Esophagus mucosa (tissue), 1 donor: ENCODE data around the gene ANKS1B. TPM values are rescaled to one million over a fixed set of nuclear protein-coding genes. Genes with fewer than 3 reads are reported as not detected.
"Not testable (repeated sequence)": the region's sequence is repeated elsewhere in the genome, so short reads cannot be mapped to it uniquely, and the experiment has no call there.

Experiments
- ATAC-seq: fragments of 200-7000 bp; cut with Tn5 transposase; one replicate; pipeline ENCODE4 v1.9.1; 2020
- total RNA-seq: library from RNA; stranded (reverse); gene quantifications from one replicate; pipeline ENCODE4 v1.2.4, GENCODE V29; 2023
- donor health status: DM: yes; HTN: yes; CAD: no.

The ANKS1B gene
- total RNA-seq, 1 donor from 2014 or later, result 2.8 TPM

- no peak for ATAC-seq
Observed at GRCh38 chr12:98797200-98797599, 1187.5 kb downstream of the ANKS1B start.

GRCh38 chr12:98796745-98797144 lies 1188.0 kb downstream of the ANKS1B start:
- ATAC-seq, result no peak

GRCh38 chr12:98793121-98793520 lies 1191.6 kb downstream of the ANKS1B start:
- no peak for ATAC-seq

GRCh38 chr12:98791406-98791805 lies 1193.3 kb downstream of the ANKS1B start:
- no peak for ATAC-seq

GRCh38 chr12:98788396-98788795 lies 1196.3 kb downstream of the ANKS1B start:
- ATAC-seq, result no peak

- no peak for ATAC-seq
Observed at GRCh38 chr12:98786653-98787052, 1198.1 kb downstream of the ANKS1B start.

GRCh38 chr12:98783420-98783819 lies 1201.3 kb downstream of the ANKS1B start:
- ATAC-seq, result no peak

- ATAC-seq, result no peak
Observed at GRCh38 chr12:98780261-98780660, 1204.5 kb downstream of the ANKS1B start.

GRCh38 chr12:98772818-98773217 lies 1211.9 kb downstream of the ANKS1B start:
- ATAC-seq, result no peak

- ATAC-seq, result no peak
Observed at GRCh38 chr12:98771811-98772752, 1212.7 kb downstream of the ANKS1B start.

GRCh38 chr12:98770230-98770629 lies 1214.5 kb downstream of the ANKS1B start:
- ATAC-seq, result no peak

GRCh38 chr12:98769068-98769467 lies 1215.7 kb downstream of the ANKS1B start:
- ATAC-seq, result no peak

GRCh38 chr12:98767248-98767647 lies 1217.5 kb downstream of the ANKS1B start:
- no peak for ATAC-seq

- peak; percentile 39 for ATAC-seq
Observed at GRCh38 chr12:98763656-98764055, 1221.1 kb downstream of the ANKS1B start.

GRCh38 chr12:98758331-98758730 lies 1226.4 kb downstream of the ANKS1B start:
- no peak for ATAC-seq

GRCh38 chr12:98757455-98757854 lies 1227.3 kb downstream of the ANKS1B start:
- ATAC-seq, result no peak

GRCh38 chr12:98755855-98756254 lies 1228.9 kb downstream of the ANKS1B start:
- ATAC-seq, result not testable (repeated sequence)

- ATAC-seq, result no peak
Observed at GRCh38 chr12:98754095-98754494, 1230.6 kb downstream of the ANKS1B start.

GRCh38 chr12:98752726-98753125 lies 1232.0 kb downstream of the ANKS1B start:
- no peak for ATAC-seq

GRCh38 chr12:98751580-98752115 lies 1233.1 kb downstream of the ANKS1B start:
- ATAC-seq, result no peak

GRCh38 chr12:98750511-98750910 lies 1234.2 kb downstream of the ANKS1B start:
- ATAC-seq, result no peak

GRCh38 chr12:98748463-98748862 lies 1236.3 kb downstream of the ANKS1B start:
- no peak for ATAC-seq

- ATAC-seq, result peak; percentile 23
Observed at GRCh38 chr12:98745578-98746391, 1239.0 kb downstream of the ANKS1B start.
